Muscle layer of colon (tissue), 2 donors: Measurements from ENCODE around the gene THEMIS.
"Not testable (repeated sequence)": the region's sequence is repeated elsewhere in the genome, so short reads cannot be mapped to it uniquely, and the experiment has no call there.

Experiments used
- H3K27ac ChIP-seq: one replicate; pipeline ENCODE4 v1.7.0; 2013; ENCODE audit warnings: low read depth, mild to moderate bottlenecking, low read length, moderate library complexity
- H3K27me3 ChIP-seq, 2 donors: one replicate each; pipeline ENCODE4 v1.7.0; 2013; ENCODE audit warnings: low read length in 2 of 2, mild to moderate bottlenecking in 2 of 2; ENCODE audit not compliant: insufficient read depth in 2 of 2, control insufficient read depth in 1 of 2
- H3K36me3 ChIP-seq: one replicate; pipeline ENCODE4 v1.7.0; 2013; ENCODE audit warnings: mild to moderate bottlenecking, low read length; ENCODE audit not compliant: insufficient read depth
- H3K4me1 ChIP-seq: one replicate; pipeline ENCODE4 v1.7.0; 2013; ENCODE audit warnings: mild to moderate bottlenecking, low read length; ENCODE audit not compliant: insufficient read depth
- H3K4me3 ChIP-seq, 2 donors: one replicate each; pipeline ENCODE4 v1.7.0; 2013; ENCODE audit warnings: low read length in 2 of 2, low read depth in 1 of 2, mild to moderate bottlenecking in 1 of 2, moderate library complexity in 1 of 2
- H3K9ac ChIP-seq: one replicate; pipeline ENCODE4 v1.7.0; 2013; ENCODE audit warnings: low read length
- H3K9me3 ChIP-seq: one replicate; pipeline ENCODE4 v1.7.0; 2013; ENCODE audit warnings: mild to moderate bottlenecking, low read length
- donor health status: abdominal sarcoma.
- donor health status: Adenocarcinoma of cecum.

THEMIS gene

GRCh38 chr6:127791779-127792528 is 108.9 kb downstream of the THEMIS start:
- Histone ChIP-seq H3K4me1 (no peaks in the 10 kb centered on the region), H3K9ac (no peak overlapping the region), H3K9me3 (no peaks in the 10 kb centered on the region), H3K27me3 (no peaks in the 10 kb centered on the region), H3K36me3 (no peaks in the 10 kb centered on the region), H3K4me3 (no peak overlapping the region), H3K27ac (no peak overlapping the region)

DNA sequence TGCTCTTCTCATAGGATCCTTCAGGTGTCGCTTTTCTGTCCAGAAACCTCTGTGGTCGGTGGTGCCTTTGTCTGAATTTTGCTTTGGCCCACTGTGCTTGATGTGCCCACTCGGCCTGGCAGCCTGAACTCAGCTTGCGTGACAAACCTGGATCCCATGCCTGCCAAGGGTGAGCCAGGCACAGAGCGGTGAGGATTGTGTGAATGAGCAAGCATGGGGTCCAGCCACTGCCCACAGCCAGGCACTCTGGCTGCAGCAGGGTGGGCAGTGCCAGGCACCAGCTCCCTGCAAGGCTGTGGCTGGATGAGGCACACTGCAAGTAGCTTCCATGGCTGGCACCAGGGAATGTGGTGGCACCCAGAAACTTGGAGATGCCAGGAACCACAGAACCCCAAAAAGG is 110.3 kb downstream of the THEMIS start:
- Histone ChIP-seq H3K9ac (no peak overlapping the region), H3K9me3 (no peaks in the 10 kb centered on the region), H3K36me3 (no peaks in the 10 kb centered on the region), H3K27ac (no peak overlapping the region), H3K4me1 (no peaks in the 10 kb centered on the region), H3K27me3 (no peaks in the 10 kb centered on the region), H3K4me3 (no peak overlapping the region)

DNA sequence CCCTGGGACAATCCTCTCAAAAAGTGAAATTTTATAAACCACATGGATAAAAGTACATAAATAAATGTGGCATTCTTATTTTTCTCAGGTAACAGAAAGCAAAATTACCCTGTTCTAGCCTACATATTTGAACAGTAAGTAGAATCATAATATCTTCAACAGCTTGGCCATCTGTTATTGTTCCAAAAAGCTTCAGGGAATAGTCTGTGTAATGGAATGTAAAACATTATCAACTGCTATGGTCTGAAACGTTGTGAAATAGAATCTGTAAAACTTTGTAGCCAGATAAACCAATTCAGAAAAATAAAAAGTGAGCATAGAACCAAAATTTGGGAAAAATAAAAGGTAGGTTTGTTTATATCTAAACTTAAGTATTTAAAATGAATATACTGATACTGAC is 114.7 kb downstream of the THEMIS start:
- Histone ChIP-seq H3K9me3 (no peaks in the 10 kb centered on the region), H3K27me3 (no peaks in the 10 kb centered on the region), H3K9ac (no peak overlapping the region), H3K27ac (no peak overlapping the region), H3K4me3 (no peak overlapping the region), H3K36me3 (no peaks in the 10 kb centered on the region), H3K4me1 (no peaks in the 10 kb centered on the region)

DNA sequence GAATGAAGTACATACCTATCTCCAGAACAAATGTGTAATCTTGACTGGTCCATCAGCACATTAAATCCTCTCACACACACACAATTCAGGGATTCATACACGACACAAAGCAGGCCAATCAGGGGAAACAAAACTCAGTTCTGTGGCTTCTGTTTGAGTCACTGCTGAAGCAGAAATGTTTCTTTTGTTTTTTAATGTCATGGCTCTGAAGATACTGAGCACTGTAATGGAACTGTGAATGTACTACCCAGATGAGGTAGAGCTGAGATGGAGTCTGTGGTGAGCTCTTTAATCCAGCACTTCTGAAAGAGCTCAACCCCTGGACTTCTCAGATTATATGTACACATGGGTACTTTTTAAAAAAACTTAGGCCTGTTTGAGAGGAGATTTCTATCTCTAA is 116.4 kb downstream of the THEMIS start:
- Histone ChIP-seq H3K9ac (no peak overlapping the region), H3K36me3 (no peaks in the 10 kb centered on the region), H3K4me1 (no peaks in the 10 kb centered on the region), H3K9me3 (no peaks in the 10 kb centered on the region), H3K4me3 (no peak overlapping the region), H3K27ac (no peak overlapping the region), H3K27me3 (no peaks in the 10 kb centered on the region)

DNA sequence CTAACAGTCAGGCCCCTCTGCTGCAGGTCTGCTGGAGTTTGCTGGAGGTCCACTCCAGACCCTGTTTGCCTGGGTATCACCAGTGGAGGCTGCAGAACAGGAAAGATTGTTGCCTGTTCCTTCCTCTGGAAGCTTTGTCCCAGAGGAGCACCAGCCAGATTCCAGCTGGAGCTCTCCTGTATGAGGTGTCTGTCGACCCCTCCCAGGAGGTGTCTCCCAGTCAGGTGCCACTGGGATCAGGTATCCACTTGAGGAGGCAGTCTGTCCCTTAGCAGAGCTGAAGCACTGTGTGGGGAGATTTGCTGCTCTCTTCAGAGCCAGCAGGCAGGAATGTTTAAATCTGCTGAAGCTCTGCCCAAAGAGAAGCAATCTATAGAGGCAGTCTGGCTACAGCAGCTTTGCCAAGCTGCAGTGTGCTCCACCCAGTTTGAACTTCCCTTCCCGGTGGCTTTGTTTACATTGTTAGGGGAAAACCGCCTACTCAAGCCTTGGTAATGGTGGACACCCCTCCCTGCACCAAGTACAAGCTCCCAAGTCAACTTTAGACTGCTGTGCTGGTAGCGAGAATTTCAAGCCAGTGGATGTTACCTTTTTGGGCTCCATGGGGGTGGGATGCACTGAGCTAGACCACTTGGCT is 119.1 kb downstream of the THEMIS start:
- H3K27ac ChIP-seq, H3K36me3 ChIP-seq, H3K9ac ChIP-seq, H3K9me3 ChIP-seq, H3K27me3 ChIP-seq, H3K4me1 ChIP-seq, H3K4me3 ChIP-seq: not testable (repeated sequence)

- H3K27ac ChIP-seq = no peak overlapping the region
- no peaks in the 10 kb centered on the region for H3K27me3 ChIP-seq
- no peaks in the 10 kb centered on the region for H3K4me1 ChIP-seq
- H3K36me3 ChIP-seq = no peaks in the 10 kb centered on the region
- H3K9me3 ChIP-seq = no peaks in the 10 kb centered on the region
- no peak overlapping the region for H3K9ac ChIP-seq
- H3K4me3 ChIP-seq = no peak overlapping the region
Observed at GRCh38 chr6:127776320-127776719, 124.5 kb downstream of the THEMIS start.

DNA sequence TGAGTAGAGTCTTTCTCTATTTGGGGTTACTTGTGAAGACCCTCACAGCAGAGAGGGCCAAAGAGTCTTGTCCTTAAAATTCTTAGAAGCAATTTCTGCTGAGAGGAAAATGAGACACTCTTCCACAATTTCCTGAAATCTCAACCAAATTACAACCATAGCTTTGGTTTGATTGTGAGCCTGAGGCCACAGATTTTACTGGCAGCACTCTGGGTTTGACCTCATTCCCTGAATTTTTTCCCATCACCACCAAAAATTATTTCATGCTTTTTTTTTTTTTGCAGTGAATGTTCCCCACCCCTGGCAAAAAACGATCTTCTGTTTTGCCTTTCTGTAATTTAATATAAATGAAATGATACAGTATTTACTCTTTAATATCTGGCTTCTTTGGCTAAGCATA is 125.5 kb downstream of the THEMIS start:
- Histone ChIP-seq H3K4me1 (no peaks in the 10 kb centered on the region), H3K9me3 (no peaks in the 10 kb centered on the region), H3K36me3 (no peaks in the 10 kb centered on the region), H3K27ac (no peak overlapping the region), H3K9ac (no peak overlapping the region), H3K4me3 (no peak overlapping the region), H3K27me3 (no peaks in the 10 kb centered on the region)

DNA sequence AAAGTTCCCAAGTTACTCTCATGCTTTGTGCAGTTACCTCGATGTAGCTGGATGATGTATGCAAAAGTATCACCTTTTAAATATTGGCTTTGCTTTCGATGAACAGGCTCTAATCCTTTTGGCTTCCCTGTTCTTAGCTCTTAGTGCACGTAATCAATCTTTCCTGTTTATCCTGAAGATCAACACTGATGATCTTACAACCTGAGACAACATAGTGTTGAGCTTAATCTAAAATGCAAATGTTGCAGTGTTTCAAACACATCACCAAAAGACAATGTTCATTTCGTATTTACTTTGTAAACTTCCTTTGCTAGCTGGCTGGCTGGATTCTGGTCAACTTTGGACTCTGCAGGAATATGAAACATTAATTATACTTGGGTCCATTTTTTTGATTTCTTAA is 132.1 kb downstream of the THEMIS start:
- no peaks in the 10 kb centered on the region for H3K27me3 ChIP-seq
- H3K36me3 ChIP-seq = no peaks in the 10 kb centered on the region
- no peak overlapping the region for H3K27ac ChIP-seq
- no peaks in the 10 kb centered on the region for H3K9me3 ChIP-seq
- H3K4me3 ChIP-seq = no peak overlapping the region
- no peak overlapping the region for H3K9ac ChIP-seq
- no peaks in the 10 kb centered on the region for H3K4me1 ChIP-seq

GRCh38 chr6:127768223-127768622 is 132.6 kb downstream of the THEMIS start:
- no peaks in the 10 kb centered on the region for H3K4me1 ChIP-seq

GRCh38 chr6:127765949-127766348 is 134.9 kb downstream of the THEMIS start:
- H3K27me3 ChIP-seq = no peaks in the 10 kb centered on the region
- no peaks in the 10 kb centered on the region for H3K9me3 ChIP-seq
- no peaks in the 10 kb centered on the region for H3K4me1 ChIP-seq
- no peak overlapping the region for H3K4me3 ChIP-seq
- no peak overlapping the region for H3K27ac ChIP-seq
- no peaks in the 10 kb centered on the region for H3K36me3 ChIP-seq
- H3K9ac ChIP-seq = no peak overlapping the region

More at GRCh38 chr6:127768223-127768622, 132.6 kb downstream of the THEMIS start:
- H3K36me3 ChIP-seq = no peaks in the 10 kb centered on the region
- no peaks in the 10 kb centered on the region for H3K9me3 ChIP-seq
- H3K27me3 ChIP-seq = no peaks in the 10 kb centered on the region
- no peak overlapping the region for H3K9ac ChIP-seq
- H3K27ac ChIP-seq = no peak overlapping the region
- no peak overlapping the region for H3K4me3 ChIP-seq

- Histone ChIP-seq H3K27ac (no peak overlapping the region), H3K27me3 (no peaks in the 10 kb centered on the region), H3K9ac (no peak overlapping the region), H3K9me3 (no peaks in the 10 kb centered on the region), H3K36me3 (no peaks in the 10 kb centered on the region), H3K4me1 (no peaks in the 10 kb centered on the region), H3K4me3 (no peak overlapping the region)
Observed at GRCh38 chr6:127762284-127762683, 138.6 kb downstream of the THEMIS start.

GRCh38 chr6:127761084-127761483 is 139.8 kb downstream of the THEMIS start:
- Histone ChIP-seq H3K4me3 (no peak overlapping the region), H3K27me3 (no peaks in the 10 kb centered on the region), H3K36me3 (no peaks in the 10 kb centered on the region)

More at GRCh38 chr6:127761084-127761483, 139.8 kb downstream of the THEMIS start:
- H3K27ac ChIP-seq = no peak overlapping the region
- H3K9ac ChIP-seq = no peak overlapping the region
- H3K4me1 ChIP-seq = no peaks in the 10 kb centered on the region
- no peaks in the 10 kb centered on the region for H3K9me3 ChIP-seq
